H1 (cell line): ENCODE measurements around the gene MRPS27. TPM values are rescaled to one million over a fixed set of nuclear protein-coding genes. Genes with fewer than 3 reads are reported as not detected.

Experiments used
- CTCF ChIA-PET: fragments of 300-600 bp; sonication (Branson Sonifier 250); formaldehyde crosslinking; loops from one replicate; lab custom pipeline; 2021; ENCODE audit not compliant: partially characterized antibody; lab: Charles Lee
- POLR2A ChIA-PET: fragments of 300-600 bp; sonication (Branson Sonifier 250); formaldehyde crosslinking; loops from one replicate; lab custom pipeline; 2021; ENCODE audit warnings: inconsistent platforms; ENCODE audit not compliant: partially characterized antibody; lab: Charles Lee
- DNase-seq, 2 experiments: peaks; one replicate each; pipeline versions ENCODE4 v3.0.0 to v3.0.0-alpha.2; 2010 to 2022; ENCODE audit warnings: low spot score in 2 of 2, low read depth in 1 of 2, mixed read lengths in 1 of 2
- FAIRE-seq: peaks from 2 replicates; lab custom pipeline; 2011; peaks lifted over from hg19 to GRCh38; lab: Jason Lieb, UNC
- H2AFZ ChIP-seq: 2 replicates; pipeline ENCODE4 v1.8.1; 2012; ENCODE audit warnings: low read length, inconsistent platforms
- H2AK5ac ChIP-seq: 2 replicates; pipeline ENCODE4 v1.6.1; 2013; ENCODE audit warnings: low read depth, low read length
- H2BK120ac ChIP-seq: replicated peaks from 2 replicates; pipeline ENCODE3; 2013; ENCODE audit warnings: low read depth, low read length, inconsistent platforms
- H2BK12ac ChIP-seq: 2 replicates; pipeline ENCODE4 v1.6.1; 2013; ENCODE audit warnings: low read depth, low read length
- H2BK15ac ChIP-seq: 2 replicates; pipeline ENCODE4 v1.6.1; 2013; ENCODE audit warnings: low read length
- H2BK20ac ChIP-seq: 2 replicates; pipeline ENCODE4 v1.6.1; 2013; ENCODE audit warnings: low read length
- H2BK5ac ChIP-seq: 2 replicates; pipeline ENCODE4 v1.6.1; 2013; ENCODE audit warnings: low read depth, low read length
- H3K14ac ChIP-seq: 2 replicates; pipeline ENCODE4 v1.6.1; 2013; ENCODE audit warnings: inconsistent platforms; ENCODE audit not compliant: insufficient read length
- H3K18ac ChIP-seq: 2 replicates; pipeline ENCODE4 v1.6.1; 2013; ENCODE audit warnings: low read length; ENCODE audit errors: extremely low read depth
- H3K23ac ChIP-seq: 2 replicates; pipeline ENCODE4 v1.6.1; 2013; ENCODE audit warnings: inconsistent platforms; ENCODE audit not compliant: insufficient read length
- H3K23me2 ChIP-seq: 2 replicates; pipeline ENCODE4 v1.6.1; 2013; ENCODE audit warnings: low read depth, low read length
- H3K27ac ChIP-seq: 2 replicates; pipeline ENCODE4 v1.6.1; 2011; ENCODE audit warnings: low read depth, low read length, inconsistent platforms
- H3K27me3 ChIP-seq, 4 experiments: replicated peaks in 1 of 4; 1 replicate in 1 of 4; 2 replicates in 3 of 4; pipeline versions ENCODE4 v1.6.1 to v1.8.1; 2011 to 2013; ENCODE audit warnings: low read length in 3 of 4, mild to moderate bottlenecking in 3 of 4, inconsistent platforms in 2 of 4, mixed read lengths in 2 of 4, moderate library complexity in 1 of 4; ENCODE audit not compliant: control insufficient read depth in 3 of 4, insufficient read depth in 3 of 4; ENCODE audit errors: extremely low read depth in 1 of 4
- H3K36me3 ChIP-seq, 4 experiments: 2 replicates each; pipeline versions ENCODE4 v1.6.1 to v1.8.1; 2011 to 2013; ENCODE audit warnings: mild to moderate bottlenecking in 4 of 4, low read length in 3 of 4, moderate library complexity in 2 of 4, control low read depth in 1 of 4, inconsistent platforms in 1 of 4; ENCODE audit not compliant: insufficient read depth in 4 of 4, control insufficient read depth in 2 of 4
- H3K4ac ChIP-seq: replicated peaks from 2 replicates; pipeline ENCODE3; 2013; ENCODE audit warnings: low read length, low read depth, mixed read lengths, inconsistent platforms; ENCODE audit not compliant: insufficient read length
- H3K4me1 ChIP-seq, 4 experiments: replicated peaks in 1 of 4; 1 replicate in 1 of 4; 2 replicates in 3 of 4; pipeline versions ENCODE4 v1.6.1 to v1.8.1; 2011 to 2013; ENCODE audit warnings: low read length in 3 of 4, inconsistent platforms in 2 of 4, mixed read lengths in 1 of 4; ENCODE audit not compliant: insufficient read depth in 4 of 4, control insufficient read depth in 3 of 4
- H3K4me2 ChIP-seq, 2 experiments: 2 replicates each; pipeline versions ENCODE4 v1.6.1 to v1.8.1; 2011 to 2013; ENCODE audit warnings: low read depth in 2 of 2, low read length in 2 of 2, control low read depth in 1 of 2, inconsistent platforms in 1 of 2, mild to moderate bottlenecking in 1 of 2; ENCODE audit not compliant: insufficient read depth in 1 of 2
- H3K4me3 ChIP-seq, 4 experiments: fragments of 200-600, 300-600 bp in 1 of 4; sonication (generic), shearing (Covaris generic), sonication (Bioruptor Twin) in 1 of 4; 2 replicates each; pipeline versions ENCODE4 v1.5.1 to v1.8.1; 2011 to 2016; ENCODE audit warnings: low read length in 4 of 4, low read depth in 3 of 4, control low read depth in 2 of 4, inconsistent platforms in 2 of 4, mild to moderate bottlenecking in 2 of 4, mixed read lengths in 1 of 4, moderate library complexity in 1 of 4; ENCODE audit not compliant: insufficient read depth in 2 of 4; ENCODE audit errors: extremely low read depth in 1 of 4
- H3K56ac ChIP-seq: replicated peaks from 2 replicates; pipeline ENCODE3; 2013; ENCODE audit warnings: low read depth, mild to moderate bottlenecking, mixed read lengths, low read length, inconsistent platforms; ENCODE audit not compliant: insufficient read length
- H3K79me1 ChIP-seq: 2 replicates; pipeline ENCODE4 v1.6.1; 2013; ENCODE audit warnings: low read depth, low read length, control low read depth
- H3K79me2 ChIP-seq, 2 experiments: 2 replicates each; pipeline versions ENCODE4 v1.6.1 to v1.8.1; 2012 to 2013; ENCODE audit warnings: low read length in 2 of 2, mild to moderate bottlenecking in 2 of 2, inconsistent platforms in 1 of 2; ENCODE audit not compliant: insufficient read depth in 2 of 2, control insufficient read depth in 1 of 2
- H3K9ac ChIP-seq, 4 experiments: replicated peaks in 1 of 4; 1 replicate in 1 of 4; 2 replicates in 3 of 4; pipeline versions ENCODE4 v1.6.1 to v1.8.1; 2011 to 2013; ENCODE audit warnings: low read depth in 3 of 4, low read length in 3 of 4, control low read depth in 2 of 4, mild to moderate bottlenecking in 2 of 4, moderate library complexity in 2 of 4, inconsistent platforms in 1 of 4; ENCODE audit errors: extremely low read depth in 1 of 4
- H3K9me3 ChIP-seq, 2 experiments: 2 replicates each; pipeline versions ENCODE4 v1.6.1 to v1.8.1; 2012 to 2013; ENCODE audit warnings: mild to moderate bottlenecking in 2 of 2, moderate library complexity in 2 of 2, control low read depth in 1 of 2, inconsistent platforms in 1 of 2, low read depth in 1 of 2, low read length in 1 of 2, mixed read lengths in 1 of 2; ENCODE audit not compliant: insufficient read depth in 2 of 2
- H4K20me1 ChIP-seq, 2 experiments: replicated peaks in 1 of 2; 2 replicates each; pipeline versions ENCODE3 to v1.8.1; 2011 to 2013; ENCODE audit warnings: inconsistent platforms in 2 of 2, low read length in 2 of 2, mild to moderate bottlenecking in 1 of 2; ENCODE audit not compliant: insufficient read depth in 2 of 2, control insufficient read depth in 1 of 2
- H4K5ac ChIP-seq: 2 replicates; pipeline ENCODE4 v1.6.1; 2013; ENCODE audit warnings: low read length, low read depth, mixed read lengths, inconsistent platforms; ENCODE audit not compliant: insufficient read length
- H4K8ac ChIP-seq: 2 replicates; pipeline ENCODE4 v1.8.0; 2013; ENCODE audit warnings: mild to moderate bottlenecking, moderate library complexity, low read length, inconsistent platforms; ENCODE audit not compliant: insufficient read depth; ENCODE audit errors: extremely low read depth
- H4K91ac ChIP-seq: replicated peaks from 2 replicates; pipeline ENCODE3; 2013; ENCODE audit warnings: low read length, mixed read lengths, inconsistent platforms; ENCODE audit not compliant: insufficient read length
- CHD1 ChIP-seq: IDR thresholded peaks from 2 replicates; pipeline ENCODE4 v1.6.1; 2012; ENCODE audit warnings: low read depth, low read length, improper control_type of control experiment
- EGR1 ChIP-seq: IDR thresholded peaks from 2 replicates; pipeline ENCODE4 v1.6.1; 2011; ENCODE audit warnings: low read depth, low read length, borderline replicate concordance
- HDAC2 ChIP-seq, 2 experiments: fragments of 300-600 bp in 1 of 2; sonication (generic) in 1 of 2; IDR thresholded peaks; 2 replicates each; pipeline ENCODE4 v1.6.1; 2011 to 2012; ENCODE audit warnings: low read depth in 2 of 2, low read length in 2 of 2, mild to moderate bottlenecking in 2 of 2, moderate library complexity in 2 of 2, borderline replicate concordance in 1 of 2, inconsistent platforms in 1 of 2
- POLR2A ChIP-seq, 2 experiments: IDR thresholded peaks; 1 replicate in 1 of 2; 2 replicates in 1 of 2; pipeline ENCODE4 v1.6.1; 2011; ENCODE audit warnings: low read depth in 2 of 2, low read length in 2 of 2, mild to moderate bottlenecking in 2 of 2; ENCODE audit errors: control extremely low read depth in 1 of 2
- POLR2AphosphoS5 ChIP-seq: IDR thresholded peaks from 2 replicates; pipeline ENCODE4 v1.6.1; 2011; ENCODE audit warnings: low read depth, low read length
- POU5F1 ChIP-seq: IDR thresholded peaks from 2 replicates; pipeline ENCODE4 v1.6.1; 2011; ENCODE audit warnings: low read depth, mild to moderate bottlenecking, low read length, moderate library complexity
- RNF2 ChIP-seq: fragments of 200-900, 300-1000 bp; sonication (generic); IDR thresholded peaks from 2 replicates; pipeline ENCODE4 v1.7.1; 2016; ENCODE audit warnings: borderline replicate concordance, low read depth, mild to moderate bottlenecking, antibody characterized with exemption, low read length; ENCODE audit not compliant: poor library complexity, severe bottlenecking; ENCODE audit errors: missing control alignments
- SUZ12 ChIP-seq: fragments of 200-600 bp; sonication (generic); IDR thresholded peaks from 2 replicates; pipeline ENCODE4 v1.6.1; 2012; ENCODE audit warnings: mild to moderate bottlenecking, inconsistent platforms, low read length, moderate library complexity, mixed read lengths
- WGBS, 2 experiments: shearing (Covaris generic) in 1 of 2; methylation state at CpG; one replicate each; pipeline versions ENCODE4 v1.1.6 to v1.1.7; 2013 to 2015; ENCODE audit warnings: low lambda C conversion rate in 2 of 2, mixed read lengths in 2 of 2, inconsistent platforms in 1 of 2, low coverage in 1 of 2, missing lambda C conversion rate in 1 of 2; ENCODE audit not compliant: insufficient replicate concordance in 2 of 2, insufficient coverage in 1 of 2, insufficient read length in 1 of 2; ENCODE audit errors: extremely low coverage in 1 of 2, missing lambda C conversion rate in 1 of 2; 5-methylcytosine and 5-hydroxymethylcytosine counted together
- polyA plus RNA-seq, 7 experiments: library from polyadenylated mRNA; depleted of rRNA in 3 of 7; stranded (reverse) in 5 of 7; unstranded in 2 of 7; fragments of >200 nt in 5 of 7; fragments of 200-250 nt in 2 of 7; gene quantifications; 1 replicate in 5 of 7; 2 replicates in 1 of 7; 4 replicates in 1 of 7; pipeline versions ENCODE4 v1.2.1 to v1.2.3, GENCODE V29; 2011 to 2013; ENCODE audit warnings: missing spikeins in 2 of 7, mixed read lengths in 2 of 7
- total RNA-seq: library from RNA; stranded (reverse); fragmentation: NEBNext Ultra II Directional; extraction: Animal tissue kit (Norgen Biotek cat#: 25700); gene quantifications from 2 replicates; pipeline ENCODE4 v1.2.1, GENCODE V29; 2021
- TF ChIP-seq, protein P1 (sequence below), 3 experiments: IDR thresholded peaks; 1 replicate in 2 of 3; 2 replicates in 1 of 3; pipeline versions ENCODE4 v1.5.1 to v1.6.1; 2011; ENCODE audit warnings: low read length in 3 of 3, mild to moderate bottlenecking in 3 of 3, inconsistent platforms in 2 of 3, low read depth in 1 of 3, moderate library complexity in 1 of 3; ENCODE audit not compliant: insufficient read depth in 1 of 3; ENCODE audit errors: control extremely low read depth in 1 of 3

The MRPS27 gene
- total and polyA plus RNA-seq, 2 of the 8 experiments (the other 6 are each of a cell fraction or from before 2014, with no cell fraction given) = 93.2 to 102 TPM

DNA sequence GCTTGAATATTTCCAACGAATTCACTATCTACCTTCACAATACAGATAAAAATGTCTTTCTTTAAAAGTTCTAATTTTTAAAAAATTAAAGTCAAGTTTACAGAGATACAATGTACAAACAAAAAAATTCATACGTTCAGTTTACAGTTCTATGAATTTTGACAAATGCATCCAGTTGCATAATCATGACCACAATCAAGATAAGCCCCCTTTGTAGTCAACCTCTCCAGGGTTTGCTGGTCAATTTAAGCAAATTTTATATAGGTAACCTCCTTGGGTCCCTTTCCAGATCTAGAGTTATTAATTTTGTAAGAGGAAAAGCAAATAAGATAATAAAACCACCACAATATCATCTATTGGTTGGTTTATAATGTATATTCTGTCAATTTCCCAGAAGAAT is 76.3 kb downstream of the MRPS27 start:
- Histone ChIP-seq H3K56ac (no peak overlapping the region), H2BK5ac (no peak overlapping the region), H3K9me3 (no peaks in the 10 kb centered on the region), H2BK12ac (no peak overlapping the region), H3K79me2 (peaks cover 0 to 26% of the 10 kb centered on the region in 2 experiments; a peak in 2 of 4 replicates), H3K4me2 (no peak overlapping the region), H3K27me3 (no peaks in the 10 kb centered on the region), H3K23me2 (no peaks in the 10 kb centered on the region), H3K36me3 (no peaks in the 10 kb centered on the region), H3K79me1 (no peaks in the 10 kb centered on the region), H4K8ac (no peak overlapping the region), H3K4me3 (no peak overlapping the region), H3K4ac (no peak overlapping the region), H2AK5ac (no peak overlapping the region), H2BK20ac (no peak overlapping the region), H3K14ac (no peak overlapping the region), H3K18ac (no peak overlapping the region), H3K27ac (no peak overlapping the region), H4K20me1 (no peaks in the 10 kb centered on the region), H2AFZ (no peak overlapping the region), H4K91ac (no peak overlapping the region), H2BK120ac (no peak overlapping the region), H4K5ac (no peak overlapping the region), H3K9ac (no peak overlapping the region), H2BK15ac (no peak overlapping the region), H3K23ac (no peak overlapping the region), H3K4me1 (peaks cover 9 to 16% (median 13%) of the 10 kb centered on the region in 4 experiments)
- DNase-seq (no peak), FAIRE-seq (no peak)
- WGBS, 2 experiments = 88% methylated on average over 2 of the region's 2 CpGs; no CpG with 5 or more reads in 1 of the 2 experiments
- CTCF ChIA-PET = interaction anchor here (2.1 to 2.3 kb wide), 2 partner anchors 14 to 28 kb away, joined by 6 to 8 read pairs; no protein-coding TSS in a partner anchor
- POLR2A ChIA-PET = no interaction called here
- TF ChIP-seq HDAC2 (IDR thresholded peaks at IDR 0.05; ENCODE audit: borderline replicate concordance in 1 of 2, low read depth in 2 of 2, low read length in 2 of 2) (no peak), EGR1 (no peak), CHD1 (no peak), POU5F1 (no peak), POLR2A (IDR thresholded peaks at IDR 0.05; ENCODE audit: control extremely low read depth in 1 of 2, low read depth in 2 of 2, low read length in 2 of 2) (no peak), SUZ12 (no peak), RNF2 (no peak), POLR2AphosphoS5 (no peak)
- TF ChIP-seq, protein P1, sequence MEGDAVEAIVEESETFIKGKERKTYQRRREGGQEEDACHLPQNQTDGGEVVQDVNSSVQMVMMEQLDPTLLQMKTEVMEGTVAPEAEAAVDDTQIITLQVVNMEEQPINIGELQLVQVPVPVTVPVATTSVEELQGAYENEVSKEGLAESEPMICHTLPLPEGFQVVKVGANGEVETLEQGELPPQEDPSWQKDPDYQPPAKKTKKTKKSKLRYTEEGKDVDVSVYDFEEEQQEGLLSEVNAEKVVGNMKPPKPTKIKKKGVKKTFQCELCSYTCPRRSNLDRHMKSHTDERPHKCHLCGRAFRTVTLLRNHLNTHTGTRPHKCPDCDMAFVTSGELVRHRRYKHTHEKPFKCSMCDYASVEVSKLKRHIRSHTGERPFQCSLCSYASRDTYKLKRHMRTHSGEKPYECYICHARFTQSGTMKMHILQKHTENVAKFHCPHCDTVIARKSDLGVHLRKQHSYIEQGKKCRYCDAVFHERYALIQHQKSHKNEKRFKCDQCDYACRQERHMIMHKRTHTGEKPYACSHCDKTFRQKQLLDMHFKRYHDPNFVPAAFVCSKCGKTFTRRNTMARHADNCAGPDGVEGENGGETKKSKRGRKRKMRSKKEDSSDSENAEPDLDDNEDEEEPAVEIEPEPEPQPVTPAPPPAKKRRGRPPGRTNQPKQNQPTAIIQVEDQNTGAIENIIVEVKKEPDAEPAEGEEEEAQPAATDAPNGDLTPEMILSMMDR (IDR thresholded peaks at IDR 0.05; ENCODE audit: control extremely low read depth in 1 of 3, insufficient read depth in 1 of 3, low read depth in 1 of 3, low read length in 3 of 3) = no peak
